ENCODE data around the gene TADA2B. TPM values are rescaled to one million over a fixed set of nuclear protein-coding genes. Genes with fewer than 3 reads are reported as not detected.

The TADA2B gene
- total RNA-seq, 6 donors from 2014 or later = 20.8 to 29.0 (median 26.2) TPM

- Histone ChIP-seq H3K27ac (no peak overlapping the region), H3K36me3 (peaks cover 13 to 90% (median 52%) of the 10 kb centered on the region in 4 donors), H3K9me3 (no peaks in the 10 kb centered on the region), H3K27me3 (no peaks in the 10 kb centered on the region), H3K4me1 (no peaks in the 10 kb centered on the region), H3K4me3 (no peak overlapping the region)
- DNase-seq (no peak), ATAC-seq (ENCODE audit: low FRiP score in 2 of 2) (no peak)
- no peak for TF ChIP-seq EP300 (IDR thresholded peaks at IDR 0.05)
- no peak for TF ChIP-seq POLR2A (IDR thresholded peaks at IDR 0.05)
- no peak for TF ChIP-seq POLR2AphosphoS5 (IDR thresholded peaks at IDR 0.05)
- no peak for TF ChIP-seq CTCF (IDR thresholded peaks at IDR 0.05)
- 81 to 86% methylated on average over 11 of the region's 11 CpGs for WGBS, 2 donors
These were observed 27.1 kb upstream of the TADA2B start for GRCh38 chr4:7016086-7016485.

DNA sequence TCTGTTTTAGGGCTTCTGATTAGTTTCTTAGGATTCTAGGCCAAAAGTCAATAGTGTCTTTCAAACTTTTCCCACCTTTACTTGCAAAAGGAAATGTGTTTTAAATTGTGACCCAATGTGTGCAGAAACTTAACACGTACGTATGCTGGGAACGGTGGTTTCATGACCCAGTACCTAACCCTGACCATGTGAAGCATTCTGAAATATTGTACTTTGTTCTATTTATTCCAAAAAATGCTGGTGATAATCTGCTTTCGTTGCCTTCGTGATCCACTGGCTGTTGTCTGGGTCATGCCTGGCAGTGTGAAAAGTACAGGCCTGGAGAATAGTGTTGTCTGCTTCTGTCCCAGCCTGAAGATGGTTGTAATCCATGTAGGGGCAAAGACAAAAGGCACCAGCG lies 26.7 kb upstream of the TADA2B start:
- Histone ChIP-seq H3K36me3 (peaks cover 16 to 89% (median 50%) of the 10 kb centered on the region in 4 donors), H3K27ac (no peak overlapping the region), H3K4me1 (no peaks in the 10 kb centered on the region), H3K4me3 (no peak overlapping the region), H3K9me3 (no peaks in the 10 kb centered on the region), H3K27me3 (no peaks in the 10 kb centered on the region)
- DNase-seq (no peak), ATAC-seq (ENCODE audit: low FRiP score in 2 of 2) (no peak)
- 94 to 98% methylated on average over 6 of the region's 6 CpGs for WGBS, 2 donors
- no peak for TF ChIP-seq EP300 (IDR thresholded peaks at IDR 0.05)
- TF ChIP-seq POLR2A (IDR thresholded peaks at IDR 0.05) = no peak
- no peak for TF ChIP-seq CTCF (IDR thresholded peaks at IDR 0.05)
- no peak for TF ChIP-seq POLR2AphosphoS5 (IDR thresholded peaks at IDR 0.05)

DNA sequence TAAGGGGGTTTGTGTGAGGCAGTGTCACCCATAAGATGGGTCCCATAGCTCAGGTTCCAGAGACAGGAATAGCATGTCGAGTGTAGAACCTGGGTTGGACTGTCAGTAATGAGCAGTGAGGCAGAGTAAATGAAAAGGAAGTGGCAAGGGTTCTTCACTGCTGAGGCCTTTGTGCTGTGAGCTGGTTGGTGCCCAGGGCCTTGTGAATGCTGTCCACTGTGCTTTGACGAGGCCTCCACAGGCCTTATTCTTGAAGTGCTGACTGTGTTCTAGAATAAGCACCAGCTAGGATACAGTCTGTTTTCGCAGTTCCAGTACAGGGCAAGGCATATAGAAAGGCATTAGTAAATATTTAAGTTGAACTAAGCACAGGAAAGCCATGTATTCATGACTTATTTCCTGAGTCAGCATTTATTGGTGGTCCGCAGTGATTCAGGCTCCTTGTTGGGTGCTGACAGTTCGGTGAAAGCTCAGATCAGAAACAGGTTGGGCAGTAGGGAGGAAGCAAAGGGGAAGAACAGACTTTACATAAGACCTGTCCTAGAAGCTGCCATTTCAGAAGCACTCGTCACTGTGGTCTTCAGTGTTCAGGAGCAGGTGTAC lies 25.6 kb upstream of the TADA2B start:
- H3K9me3 ChIP-seq = no peaks in the 10 kb centered on the region

DNA sequence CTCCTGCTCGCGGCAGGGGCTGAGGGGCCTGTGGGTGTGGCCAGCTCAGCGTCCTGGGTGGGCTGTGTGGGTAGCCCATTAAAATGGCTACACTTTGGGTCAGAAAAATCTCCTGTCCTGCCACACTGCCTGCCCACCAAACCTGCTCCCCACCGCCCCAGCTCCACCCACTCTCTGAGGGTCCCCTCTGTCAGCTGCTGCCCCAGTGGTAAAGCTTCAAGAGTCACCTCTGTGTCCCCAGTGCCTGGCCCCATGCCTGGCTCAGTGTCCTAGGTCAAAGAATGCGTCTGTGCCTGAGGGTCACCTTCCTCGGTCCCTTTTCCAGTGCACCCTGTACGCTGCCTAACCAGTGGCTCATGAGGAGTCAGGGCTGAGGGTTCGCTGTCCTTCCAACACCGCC lies 24.9 kb upstream of the TADA2B start:
- H3K27me3 ChIP-seq = no peaks in the 10 kb centered on the region
- H3K36me3 ChIP-seq = peaks cover 16 to 88% (median 47%) of the 10 kb centered on the region in 4 donors
- H3K27ac ChIP-seq = no peak overlapping the region
- no peaks in the 10 kb centered on the region for H3K4me1 ChIP-seq
- TF ChIP-seq CTCF (IDR thresholded peaks at IDR 0.05) = no peak
- TF ChIP-seq POLR2AphosphoS5 (IDR thresholded peaks at IDR 0.05) = no peak
- no peak for TF ChIP-seq POLR2A (IDR thresholded peaks at IDR 0.05)
- no peak for TF ChIP-seq EP300 (IDR thresholded peaks at IDR 0.05)
- ATAC-seq (ENCODE audit: low FRiP score in 2 of 2) (no peak), DNase-seq (no peak)
- H3K9me3 ChIP-seq = no peaks in the 10 kb centered on the region
- 95 to 98% methylated on average over 8 to 9 of the region's 9 CpGs for WGBS, 2 donors
- H3K4me3 ChIP-seq = no peak overlapping the region

More for the DNA sequence above, 25.6 kb upstream of the TADA2B start:
- DNase-seq (no peak), ATAC-seq (ENCODE audit: low FRiP score in 2 of 2) (no peak)
- peaks cover 16 to 88% (median 51%) of the 10 kb centered on the region in 4 donors for H3K36me3 ChIP-seq
- no peaks in the 10 kb centered on the region for H3K27me3 ChIP-seq
- TF ChIP-seq POLR2AphosphoS5 (IDR thresholded peaks at IDR 0.05) = no peak
- TF ChIP-seq CTCF (IDR thresholded peaks at IDR 0.05) = no peak
- TF ChIP-seq POLR2A (IDR thresholded peaks at IDR 0.05) = no peak
- no peak for TF ChIP-seq EP300 (IDR thresholded peaks at IDR 0.05)
- H3K27ac ChIP-seq = no peak overlapping the region
- H3K4me1 ChIP-seq = no peaks in the 10 kb centered on the region
- H3K4me3 ChIP-seq = no peak overlapping the region
- 84 to 91% methylated on average over 6 of the region's 6 CpGs for WGBS, 2 donors

GRCh38 chr4:7019367-7019766 lies 23.8 kb upstream of the TADA2B start:
- H3K36me3 ChIP-seq = peaks cover 16 to 88% (median 50%) of the 10 kb centered on the region in 4 donors
- H3K4me1 ChIP-seq = no peaks in the 10 kb centered on the region
- H3K9me3 ChIP-seq = no peaks in the 10 kb centered on the region
- H3K27ac ChIP-seq = no peak overlapping the region
- no peak overlapping the region for H3K4me3 ChIP-seq
- TF ChIP-seq POLR2A (IDR thresholded peaks at IDR 0.05) (no peak), POLR2AphosphoS5 (IDR thresholded peaks at IDR 0.05) (no peak), CTCF (IDR thresholded peaks at IDR 0.05) (no peak), EP300 (IDR thresholded peaks at IDR 0.05) (no peak)
- no peaks in the 10 kb centered on the region for H3K27me3 ChIP-seq
- WGBS, 2 donors = 86 to 93% methylated on average over 9 to 10 of the region's 10 CpGs
- DNase-seq (peak in 1 of 2 donors; percentile 45), ATAC-seq (ENCODE audit: low FRiP score in 2 of 2) (no peak)

All from upper lobe of left lung (tissue), 6 donors.